BLaER1 treated with 17β-estradiol and CSF1 and Interleukin-3, amounts not matched to agents 10 nM and 100 nM (cell line): Measurements from ENCODE around the gene NADK.

Experiments
- H3K27ac ChIP-seq, 11 experiments: shearing (Covaris generic); formaldehyde crosslinking; 2 replicates each; pipeline ENCODE4 v1.8.1; 2022
- H3K27me3 ChIP-seq, 11 experiments: shearing (Covaris generic); formaldehyde crosslinking; 2 replicates each; pipeline ENCODE4 v1.8.1; 2022
- H3K36me3 ChIP-seq, 11 experiments: shearing (Covaris generic); formaldehyde crosslinking; 2 replicates each; pipeline ENCODE4 v1.8.1; 2022
- H3K4me1 ChIP-seq, 10 experiments: shearing (Covaris generic); formaldehyde crosslinking; 2 replicates each; pipeline ENCODE4 v1.8.1; 2022
- H3K4me2 ChIP-seq, 11 experiments: shearing (Covaris generic); formaldehyde crosslinking; 2 replicates each; pipeline ENCODE4 v1.8.1; 2022
- H3K4me3 ChIP-seq, 10 experiments: shearing (Covaris generic); formaldehyde crosslinking; 2 replicates each; pipeline ENCODE4 v1.8.1; 2022
- H3K9ac ChIP-seq, 11 experiments: shearing (Covaris generic); formaldehyde crosslinking; 2 replicates each; pipeline ENCODE4 v1.8.1; 2022
- H3K9me3 ChIP-seq, 11 experiments: shearing (Covaris generic); formaldehyde crosslinking; replicated peaks in 1 of 11; 2 replicates each; pipeline ENCODE4 v1.8.1; 2022
- H4K20me1 ChIP-seq, 11 experiments: shearing (Covaris generic); formaldehyde crosslinking; 2 replicates each; pipeline ENCODE4 v1.8.1; 2022
- Cebpa-rat ChIP-seq, 11 experiments: shearing (Covaris generic); IDR thresholded peaks; 2 replicates each; pipeline ENCODE4 v1.8.1; 2022

NADK gene

GRCh38 chr1:1777950-1778662 lies at the start of gene NADK:
NADK (minus strand) TSS chr1:1778470; CDS start chr1:1765406, 13,064 bp downstream.
- H3K9ac ChIP-seq, result peak within 1 kb of the TSS; percentile 94 to 100 (median 98)
- peaks cover 65 to 79% (median 74%) of the 10 kb centered on the region in 10 experiments for H3K4me1 ChIP-seq
- H3K27me3 ChIP-seq, result no peaks in the 10 kb centered on the region
- H3K27ac ChIP-seq, result peak within 1 kb of the TSS; percentile 95 to 100 (median 99)
- H3K4me3 ChIP-seq, result peak within 1 kb of the TSS; percentile 79 to 98 (median 96)
- no peak for TF ChIP-seq Cebpa-rat (IDR thresholded peaks at IDR 0.05)
- peaks cover 17 to 22% (median 18%) of the 10 kb centered on the region in 11 experiments for H3K36me3 ChIP-seq
- peaks cover 25 to 59% (median 40%) of the 10 kb centered on the region in 11 experiments; a peak in 21 of 22 replicates for H4K20me1 ChIP-seq
- peak within 1 kb of the TSS; percentile 86 to 99 (median 95) for H3K4me2 ChIP-seq
- peaks cover 0 to 4% (median under 1%) of the 10 kb centered on the region in 11 experiments; a peak in 7 of 22 replicates for H3K9me3 ChIP-seq

- Histone ChIP-seq H3K9me3 (no peaks in the 10 kb centered on the region), H3K4me3 (no peak overlapping the region), H3K27me3 (no peaks in the 10 kb centered on the region), H3K9ac (peak overlapping the region in 10 of 11 experiments; percentile 4 to 58 (median 30); a peak in 11 of 22 replicates), H3K27ac (peak overlapping the region in 9 of 11 experiments; percentile 1 to 65 (median 43); a peak in 11 of 22 replicates), H4K20me1 (peaks cover 86 to 100% (median 99%) of the 10 kb centered on the region in 11 experiments), H3K4me1 (peaks cover 32 to 96% (median 76%) of the 10 kb centered on the region in 10 experiments), H3K4me2 (peak overlapping the region in 8 of 11 experiments; percentile 3 to 95 (median 80); a peak in 15 of 22 replicates), H3K36me3 (peaks cover 73 to 99% (median 86%) of the 10 kb centered on the region in 11 experiments)
- no peak for TF ChIP-seq Cebpa-rat (IDR thresholded peaks at IDR 0.05)
Observed at GRCh38 chr1:1827089-1827848, 49.0 kb upstream of the NADK start.

- Histone ChIP-seq H3K4me2 (peak overlapping the region in 6 of 11 experiments; percentile 74 to 95 (median 88); a peak in 9 of 22 replicates), H3K4me3 (no peak overlapping the region), H3K36me3 (peaks cover 73 to 99% (median 86%) of the 10 kb centered on the region in 11 experiments), H3K9me3 (no peaks in the 10 kb centered on the region), H4K20me1 (peaks cover 86 to 100% (median 99%) of the 10 kb centered on the region in 11 experiments), H3K27me3 (no peaks in the 10 kb centered on the region), H3K9ac (peak overlapping the region in 4 of 11 experiments; percentile 4 to 45 (median 24); a peak in 2 of 22 replicates), H3K27ac (peak overlapping the region in 9 of 11 experiments; percentile 1 to 65 (median 43); a peak in 10 of 22 replicates), H3K4me1 (peaks cover 32 to 90% (median 69%) of the 10 kb centered on the region in 10 experiments)
- TF ChIP-seq Cebpa-rat (IDR thresholded peaks at IDR 0.05), result no peak
Observed at GRCh38 chr1:1826356-1827088, 48.3 kb upstream of the NADK start.

GRCh38 chr1:1825217-1825616 lies 46.9 kb upstream of the NADK start:
- Histone ChIP-seq H3K36me3 (peaks cover 74 to 99% (median 86%) of the 10 kb centered on the region in 11 experiments), H3K4me3 (no peak overlapping the region), H3K9ac (no peak overlapping the region), H4K20me1 (peaks cover 94 to 100% (median 99%) of the 10 kb centered on the region in 11 experiments), H3K4me2 (0 out of 22 replicates have a peak overlapping the region, but pooled peaks of 1 of the 11 experiments have one; percentile 2), H3K27ac (no peak overlapping the region), H3K27me3 (no peaks in the 10 kb centered on the region), H3K9me3 (no peaks in the 10 kb centered on the region), H3K4me1 (peaks cover 23 to 87% (median 56%) of the 10 kb centered on the region in 10 experiments)
- no peak for TF ChIP-seq Cebpa-rat (IDR thresholded peaks at IDR 0.05)

- TF ChIP-seq Cebpa-rat (IDR thresholded peaks at IDR 0.05), result no peak
- Histone ChIP-seq H3K4me3 (no peak overlapping the region), H3K9ac (no peak overlapping the region), H3K9me3 (no peaks in the 10 kb centered on the region), H3K27ac (no peak overlapping the region), H4K20me1 (peaks cover 69 to 100% (median 99%) of the 10 kb centered on the region in 11 experiments), H3K4me2 (no peak overlapping the region), H3K4me1 (peaks cover 0 to 43% (median 18%) of the 10 kb centered on the region in 10 experiments; a peak in 11 of 20 replicates), H3K36me3 (peaks cover 92 to 100% (median 100%) of the 10 kb centered on the region in 11 experiments), H3K27me3 (no peaks in the 10 kb centered on the region)
Observed at GRCh38 chr1:1819762-1820161, 41.5 kb upstream of the NADK start.

GRCh38 chr1:1817221-1817620 lies 39.0 kb upstream of the NADK start:
- peak overlapping the region in 2 of 11 experiments; percentile 20 to 34; a peak in 3 of 22 replicates for H3K27ac ChIP-seq
- H3K4me1 ChIP-seq, result peaks cover 0 to 19% (median 0%) of the 10 kb centered on the region in 10 experiments; a peak in 4 of 20 replicates
- no peaks in the 10 kb centered on the region for H3K27me3 ChIP-seq
- no peak overlapping the region for H3K4me2 ChIP-seq
- no peak for TF ChIP-seq Cebpa-rat (IDR thresholded peaks at IDR 0.05)
- no peak overlapping the region for H3K4me3 ChIP-seq
- H3K9ac ChIP-seq, result no peak overlapping the region
- H4K20me1 ChIP-seq, result peaks cover 56 to 100% (median 98%) of the 10 kb centered on the region in 11 experiments
- no peaks in the 10 kb centered on the region for H3K9me3 ChIP-seq
- peaks cover 90 to 100% (median 99%) of the 10 kb centered on the region in 11 experiments for H3K36me3 ChIP-seq

- no peak overlapping the region for H3K9ac ChIP-seq
- H3K9me3 ChIP-seq, result no peaks in the 10 kb centered on the region
- no peaks in the 10 kb centered on the region for H3K27me3 ChIP-seq
- no peak for TF ChIP-seq Cebpa-rat (IDR thresholded peaks at IDR 0.05)
- H3K4me1 ChIP-seq, result peaks cover 0 to 4% (median 0%) of the 10 kb centered on the region in 10 experiments; a peak in 1 of 20 replicates
- peaks cover 49 to 100% (median 98%) of the 10 kb centered on the region in 11 experiments for H4K20me1 ChIP-seq
- no peak overlapping the region for H3K27ac ChIP-seq
- no peak overlapping the region for H3K4me3 ChIP-seq
- peaks cover 89 to 100% (median 99%) of the 10 kb centered on the region in 11 experiments for H3K36me3 ChIP-seq
- no peak overlapping the region for H3K4me2 ChIP-seq
Observed at GRCh38 chr1:1815606-1816281, 37.5 kb upstream of the NADK start.

- H3K27me3 ChIP-seq, result no peaks in the 10 kb centered on the region
- no peaks in the 10 kb centered on the region for H3K4me1 ChIP-seq
- no peak overlapping the region for H3K4me3 ChIP-seq
- peaks cover 71 to 100% (median 98%) of the 10 kb centered on the region in 11 experiments for H4K20me1 ChIP-seq
- no peak for TF ChIP-seq Cebpa-rat (IDR thresholded peaks at IDR 0.05)
- H3K4me2 ChIP-seq, result no peak overlapping the region
- H3K27ac ChIP-seq, result no peak overlapping the region
- peaks cover 95 to 100% (median 99%) of the 10 kb centered on the region in 11 experiments for H3K36me3 ChIP-seq
- no peaks in the 10 kb centered on the region for H3K9me3 ChIP-seq
- no peak overlapping the region; a peak in 1 of 22 replicates for H3K9ac ChIP-seq
Observed at GRCh38 chr1:1809489-1809888, 31.2 kb upstream of the NADK start.
